Urinary bladder (tissue), 4 donors: ENCODE measurements around the gene DPEP1. TPM values are rescaled to one million over a fixed set of nuclear protein-coding genes. Genes with fewer than 3 reads are reported as not detected.
"Not testable (repeated sequence)": the region's sequence is repeated elsewhere in the genome, so short reads cannot be mapped to it uniquely, and the experiment has no call there.

ENCODE experiments used
- DNase-seq: peaks from one replicate; pipeline ENCODE4 v3.0.0-alpha.2; 2015; ENCODE audit errors: extremely low spot score
- H3K27ac ChIP-seq: one replicate; pipeline ENCODE4 v1.5.1; 2013; ENCODE audit warnings: low read depth, mild to moderate bottlenecking, moderate library complexity
- H3K36me3 ChIP-seq: one replicate; pipeline ENCODE4 v1.6.1; 2013; ENCODE audit warnings: mild to moderate bottlenecking, moderate library complexity; ENCODE audit not compliant: insufficient read depth
- H3K4me1 ChIP-seq: one replicate; pipeline ENCODE4 v1.6.1; 2013; ENCODE audit warnings: mild to moderate bottlenecking, moderate library complexity; ENCODE audit not compliant: insufficient read depth
- H3K4me3 ChIP-seq: one replicate; pipeline ENCODE4 v1.5.1; 2013; ENCODE audit warnings: low read depth, low read length
- WGBS: extraction: QIAGEN DNeasy Blood & Tissue Kit; methylation state at CpG from one replicate; pipeline ENCODE4 v1.1.7; 2013; 5-methylcytosine and 5-hydroxymethylcytosine counted together
- polyA plus RNA-seq: library from polyadenylated mRNA; stranded (reverse); fragments of 200-250 nt; gene quantifications from one replicate; pipeline ENCODE4 v1.2.3, GENCODE V29; 2013
- total RNA-seq: library from RNA; depleted of rRNA; stranded (reverse); fragments of >200 nt; gene quantifications from one replicate; pipeline ENCODE4 v1.2.3, GENCODE V29; 2014
- donor health status: healthy with polysubstance abuse.
- donor health status: healthy.

DPEP1 gene
- total and polyA plus RNA-seq, 2 donors: 0.41 to 0.58 TPM

DNA sequence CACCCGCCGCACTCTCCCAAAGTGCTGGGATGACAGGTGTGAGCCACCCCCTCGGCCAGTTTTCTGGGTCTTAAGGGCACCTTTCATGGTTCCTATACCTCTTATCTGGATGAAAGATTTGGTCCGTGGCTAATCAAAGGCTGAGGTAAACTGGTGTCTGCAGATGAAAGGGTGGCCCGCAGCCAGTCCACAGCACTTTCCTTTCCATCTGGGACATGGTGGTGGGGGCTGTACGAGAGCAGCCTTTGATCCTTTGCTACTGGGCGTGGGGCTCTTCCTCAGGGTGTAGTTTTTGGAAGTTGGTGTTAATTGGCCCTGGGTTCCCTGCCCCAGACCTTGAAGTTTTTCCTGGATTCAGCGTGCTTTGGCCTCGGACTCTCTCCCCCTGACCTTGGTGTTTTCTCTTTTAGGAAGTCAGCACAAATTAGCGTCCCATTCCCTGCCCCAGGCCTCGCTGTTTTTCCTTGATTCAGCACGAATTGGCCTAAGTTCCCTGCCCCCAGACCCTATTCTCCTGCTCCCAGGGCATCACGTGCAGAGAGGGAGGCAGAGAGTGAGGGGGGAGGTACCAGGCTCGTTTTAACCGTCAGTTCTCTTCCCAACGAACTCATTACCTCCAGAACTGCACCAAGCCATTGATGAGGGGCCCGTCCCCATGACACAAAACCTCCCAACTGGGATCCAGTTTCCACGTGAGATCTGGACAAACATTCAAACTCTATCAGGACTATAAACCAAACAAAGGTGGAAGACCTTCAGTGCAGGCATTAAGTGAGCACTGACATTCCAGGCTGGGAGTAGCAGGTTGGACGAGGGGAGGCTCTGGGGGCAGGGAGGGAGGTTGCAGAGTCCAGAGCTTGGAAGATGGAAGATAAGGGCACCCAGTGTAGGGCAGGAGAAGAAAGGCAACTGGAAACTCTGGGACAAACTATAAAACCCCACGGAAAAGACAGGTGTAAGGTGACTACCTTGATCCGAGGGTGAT lies 11.6 kb downstream of the DPEP1 start:
- Histone ChIP-seq H3K27ac (no peak overlapping the region), H3K4me1 (no peaks in the 10 kb centered on the region), H3K36me3 (no peaks in the 10 kb centered on the region), H3K4me3 (no peak overlapping the region)
- 39% methylated on average over 21 of the region's 21 CpGs for WGBS
- no peak for DNase-seq

GRCh38 chr16:89629827-89630610 lies 16.6 kb downstream of the DPEP1 start:
- no peak overlapping the region for H3K27ac ChIP-seq
- 88% methylated on average over 17 of the region's 17 CpGs for WGBS
- DNase-seq: no peak
- no peak overlapping the region for H3K4me3 ChIP-seq
- H3K36me3 ChIP-seq: no peaks in the 10 kb centered on the region
- no peaks in the 10 kb centered on the region for H3K4me1 ChIP-seq

GRCh38 chr16:89633064-89633631 lies 19.7 kb downstream of the DPEP1 start:
- Histone ChIP-seq H3K4me1 (no peaks in the 10 kb centered on the region), H3K36me3 (no peaks in the 10 kb centered on the region), H3K4me3 (no peak overlapping the region), H3K27ac (no peak overlapping the region)
- DNase-seq: no peak
- WGBS: 72% methylated on average over 19 of the region's 19 CpGs

GRCh38 chr16:89634463-89635385 lies 21.3 kb downstream of the DPEP1 start:
- H3K4me1 ChIP-seq, H3K27ac ChIP-seq, DNase-seq, H3K4me3 ChIP-seq, H3K36me3 ChIP-seq: not testable (repeated sequence)
- WGBS: 48% methylated on average over 2 of the region's 2 CpGs

- H3K36me3 ChIP-seq: no peaks in the 10 kb centered on the region
- H3K4me1 ChIP-seq: no peaks in the 10 kb centered on the region
- H3K4me3 ChIP-seq: no peak overlapping the region
- 85% methylated on average over 12 of the region's 12 CpGs for WGBS
- no peak overlapping the region for H3K27ac ChIP-seq
- DNase-seq: no peak
These were observed 23.2 kb downstream of the DPEP1 start for GRCh38 chr16:89636663-89637062.

DNA sequence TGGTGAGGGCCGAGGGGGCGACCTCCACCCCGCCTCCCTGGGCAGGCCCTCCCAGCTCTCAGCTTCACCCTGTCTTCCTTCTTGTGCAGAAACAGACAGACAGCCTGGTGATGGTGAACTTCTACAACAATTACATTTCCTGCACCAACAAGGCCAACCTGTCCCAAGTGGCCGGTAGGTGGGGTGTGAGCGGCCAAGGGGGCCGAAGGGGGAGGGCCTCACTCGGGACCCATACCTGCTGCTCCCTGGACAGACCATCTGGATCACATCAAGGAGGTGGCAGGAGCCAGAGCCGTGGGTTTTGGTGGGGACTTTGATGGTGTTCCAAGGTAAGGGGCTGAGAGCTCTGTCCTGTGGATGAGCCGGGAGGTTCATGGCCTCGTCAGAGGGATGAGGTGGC lies 23.9 kb downstream of the DPEP1 start:
- no peaks in the 10 kb centered on the region for H3K36me3 ChIP-seq
- H3K27ac ChIP-seq: no peak overlapping the region
- 62% methylated on average over 10 of the region's 10 CpGs for WGBS
- no peak overlapping the region for H3K4me3 ChIP-seq
- DNase-seq: no peak
- no peaks in the 10 kb centered on the region for H3K4me1 ChIP-seq

GRCh38 chr16:89638455-89638854 lies 25.0 kb downstream of the DPEP1 start:
- WGBS: 67% methylated on average over 10 of the region's 10 CpGs
- DNase-seq: no peak
- no peak overlapping the region for H3K4me3 ChIP-seq
- H3K36me3 ChIP-seq: no peaks in the 10 kb centered on the region
- H3K4me1 ChIP-seq: no peaks in the 10 kb centered on the region
- no peak overlapping the region for H3K27ac ChIP-seq

GRCh38 chr16:89639385-89639784 lies 25.9 kb downstream of the DPEP1 start:
- no peaks in the 10 kb centered on the region for H3K4me1 ChIP-seq
- no peak overlapping the region for H3K4me3 ChIP-seq
- WGBS: 77% methylated on average over 6 of the region's 6 CpGs
- DNase-seq: no peak
- H3K27ac ChIP-seq: no peak overlapping the region
- H3K36me3 ChIP-seq: no peaks in the 10 kb centered on the region

DNA sequence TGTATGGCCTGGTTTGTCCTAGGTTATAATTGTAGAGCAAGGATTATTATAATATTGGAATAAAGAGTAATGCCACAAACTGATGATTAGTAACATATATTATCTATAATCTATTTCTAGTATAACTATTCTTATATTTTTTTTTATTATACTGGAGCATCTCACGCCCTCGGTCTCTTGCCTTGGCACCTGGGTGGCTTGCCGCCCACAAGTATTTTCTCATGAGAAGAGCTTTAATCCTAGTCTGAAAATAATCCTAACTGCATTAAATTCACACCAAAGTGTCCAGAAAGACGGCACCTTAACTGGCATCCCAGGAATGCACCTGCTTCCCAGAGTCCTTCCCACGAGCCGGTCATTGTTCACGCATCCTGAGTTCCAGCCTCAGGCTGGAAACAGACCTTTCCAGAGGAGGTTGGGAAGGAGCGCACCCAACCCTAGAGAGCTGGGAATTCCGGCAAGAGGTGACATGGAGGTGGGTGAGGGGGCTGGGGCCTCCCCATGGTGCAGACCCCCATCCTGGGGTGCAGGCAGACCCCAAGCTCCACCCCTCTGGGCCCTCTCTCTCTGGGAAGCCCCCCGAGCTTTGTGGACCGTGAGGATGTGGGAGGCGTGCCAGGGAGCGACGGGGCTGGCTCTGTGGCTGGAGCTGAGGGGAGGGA lies 28.1 kb downstream of the DPEP1 start:
- Histone ChIP-seq H3K4me1 (no peaks in the 10 kb centered on the region), H3K4me3 (no peak overlapping the region), H3K27ac (no peak overlapping the region), H3K36me3 (no peaks in the 10 kb centered on the region)
- 43% methylated on average over 14 of the region's 14 CpGs for WGBS
- no peak for DNase-seq

GRCh38 chr16:89642574-89642973 lies 29.1 kb downstream of the DPEP1 start:
- no peak for DNase-seq
- H3K36me3 ChIP-seq: no peaks in the 10 kb centered on the region
- no peak overlapping the region for H3K4me3 ChIP-seq
- WGBS: 84% methylated on average over 13 of the region's 13 CpGs
- no peaks in the 10 kb centered on the region for H3K4me1 ChIP-seq
- H3K27ac ChIP-seq: no peak overlapping the region

DNA sequence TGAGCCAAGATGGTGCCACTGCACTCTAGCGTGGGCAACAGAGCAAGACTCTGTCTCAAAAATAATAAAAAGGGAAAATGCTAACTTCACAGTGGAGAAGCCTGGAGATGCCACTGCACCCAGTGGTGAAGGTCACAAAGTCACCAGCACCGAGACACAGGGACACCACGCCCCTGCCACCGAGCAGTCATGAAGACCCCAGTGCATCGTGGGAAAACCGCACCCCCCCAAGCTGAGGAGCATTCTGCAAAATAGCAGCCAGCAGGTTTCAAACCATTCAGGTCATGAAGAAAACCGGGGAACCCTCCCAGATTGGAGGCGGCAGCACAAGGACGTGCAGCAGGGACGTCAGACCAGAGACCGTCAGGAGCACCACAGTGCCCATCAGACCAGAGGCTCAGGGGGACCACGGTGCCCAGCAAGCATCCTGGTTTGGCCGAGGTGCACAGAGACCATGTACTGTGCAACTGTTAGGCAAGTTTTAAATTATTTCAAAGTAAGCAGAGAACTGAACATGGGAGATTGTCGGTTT lies 30.4 kb downstream of the DPEP1 start:
- DNase-seq: no peak
- Histone ChIP-seq H3K36me3 (no peaks in the 10 kb centered on the region), H3K4me3 (no peak overlapping the region), H3K27ac (no peak overlapping the region), H3K4me1 (no peaks in the 10 kb centered on the region)
- 72% methylated on average over 14 of the region's 14 CpGs for WGBS

DNA sequence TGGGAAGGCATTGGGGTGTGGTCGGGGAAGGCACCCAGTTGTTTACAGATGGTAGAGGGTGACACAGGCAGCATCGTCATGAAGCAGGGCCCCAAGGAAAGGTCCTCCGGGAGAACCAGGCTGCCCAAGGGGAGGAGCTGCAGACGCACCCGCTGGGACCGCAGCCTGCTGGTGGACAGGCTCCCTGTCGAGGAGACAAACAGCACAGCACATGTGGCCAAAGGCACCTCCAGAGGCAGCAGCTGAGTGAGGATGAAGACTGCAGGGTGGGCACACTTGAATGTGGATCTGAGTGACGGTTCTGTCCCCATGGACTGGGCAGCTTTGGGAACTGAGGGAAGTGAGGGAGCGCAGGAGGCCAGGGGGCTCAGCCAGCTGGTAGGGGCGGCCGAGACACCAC lies 31.7 kb downstream of the DPEP1 start:
- H3K27ac ChIP-seq: no peak overlapping the region
- H3K4me3 ChIP-seq: no peak overlapping the region
- 78% methylated on average over 11 of the region's 11 CpGs for WGBS
- H3K4me1 ChIP-seq: no peaks in the 10 kb centered on the region
- DNase-seq: no peak
- no peaks in the 10 kb centered on the region for H3K36me3 ChIP-seq
